TTC549 (cell line): ENCODE measurements around the gene ABHD13.
A peak's percentile ranks its signal among the peaks of the same experiment; 100 is the strongest.
"Not testable (repeated sequence)": the region's sequence is repeated elsewhere in the genome, so short reads cannot be mapped to it uniquely, and the experiment has no call there.

Experiments
- FAIRE-seq: peaks from 2 replicates; lab custom pipeline; 2012; peaks lifted over from hg19 to GRCh38; lab: Jason Lieb, UNC

ABHD13 gene

DNA sequence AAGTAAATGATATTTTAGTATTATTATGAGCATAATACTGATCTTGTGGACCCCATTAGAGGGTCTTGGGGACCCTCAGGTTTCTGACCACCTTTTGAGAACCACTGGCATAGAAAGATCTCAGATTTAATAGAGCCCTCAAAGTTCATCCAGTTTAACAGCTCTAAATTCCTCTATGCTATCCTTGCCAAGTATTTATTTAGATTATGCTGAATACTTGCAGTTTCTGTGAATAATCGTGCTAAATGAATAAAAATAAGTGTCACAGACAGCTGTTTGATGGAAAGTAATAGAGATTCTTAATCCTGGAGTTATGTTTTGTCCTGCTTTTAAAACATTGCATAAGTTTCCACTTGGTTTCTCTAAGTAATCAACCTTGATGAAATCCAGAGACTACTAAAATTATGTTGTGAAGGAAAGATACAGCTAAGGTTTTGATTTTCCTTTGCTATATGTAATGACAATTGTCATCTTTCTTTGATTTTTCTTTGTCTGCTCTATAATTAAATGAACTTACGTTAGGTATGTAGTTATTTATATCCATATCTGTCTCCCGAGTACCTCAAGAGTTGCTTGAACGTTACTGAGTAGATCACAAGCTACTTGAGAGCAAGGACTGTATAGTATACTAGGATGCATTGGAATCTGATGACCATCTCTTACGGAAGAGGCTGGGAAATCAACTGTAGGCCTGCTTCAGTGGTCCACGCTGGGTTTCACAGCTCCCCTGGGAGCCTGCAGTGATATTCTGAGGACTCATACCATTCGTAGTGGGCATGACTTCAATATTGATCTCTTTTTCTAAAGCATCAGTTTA, 5.7 kb downstream of the ABHD13 start:
- FAIRE-seq, result no peak

DNA sequence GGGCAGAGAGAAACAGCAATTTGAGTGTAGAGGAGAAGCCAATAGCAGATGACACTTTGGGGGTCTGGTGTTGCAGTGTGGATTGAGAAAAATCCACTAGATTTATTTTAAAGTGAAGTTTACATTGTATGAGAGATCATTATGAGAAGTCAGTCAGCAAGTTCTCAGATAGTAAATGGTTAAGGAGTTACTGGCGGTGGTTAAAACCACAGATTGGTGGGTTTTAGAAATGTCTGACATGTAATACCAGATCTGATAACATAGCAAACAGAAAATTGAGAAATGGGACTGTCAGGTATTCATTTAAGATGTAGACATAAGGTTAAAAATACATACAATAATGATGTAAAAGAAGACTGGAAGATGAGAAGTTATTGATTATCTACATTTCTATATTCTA, 7.2 kb downstream of the ABHD13 start:
- no peak for FAIRE-seq

DNA sequence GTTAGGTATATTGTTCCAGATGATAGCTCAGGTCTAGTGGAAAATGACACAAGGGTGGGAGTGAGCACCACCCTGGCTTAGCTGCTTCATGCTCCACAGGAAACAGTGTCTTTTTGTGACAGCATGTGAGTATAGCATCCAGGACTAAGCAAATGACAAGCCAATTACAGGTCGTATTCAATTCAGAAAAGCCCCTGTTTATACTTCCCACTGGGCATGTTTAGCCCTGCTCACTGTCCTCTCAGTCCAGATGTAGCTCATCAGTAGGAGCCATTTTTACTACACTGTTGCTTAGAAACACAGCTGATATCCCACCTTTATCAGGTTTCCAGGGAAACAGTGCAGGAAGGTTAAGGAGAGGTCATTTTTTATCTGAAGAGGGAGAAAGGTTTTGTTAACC, 8.0 kb downstream of the ABHD13 start:
- no peak for FAIRE-seq

DNA sequence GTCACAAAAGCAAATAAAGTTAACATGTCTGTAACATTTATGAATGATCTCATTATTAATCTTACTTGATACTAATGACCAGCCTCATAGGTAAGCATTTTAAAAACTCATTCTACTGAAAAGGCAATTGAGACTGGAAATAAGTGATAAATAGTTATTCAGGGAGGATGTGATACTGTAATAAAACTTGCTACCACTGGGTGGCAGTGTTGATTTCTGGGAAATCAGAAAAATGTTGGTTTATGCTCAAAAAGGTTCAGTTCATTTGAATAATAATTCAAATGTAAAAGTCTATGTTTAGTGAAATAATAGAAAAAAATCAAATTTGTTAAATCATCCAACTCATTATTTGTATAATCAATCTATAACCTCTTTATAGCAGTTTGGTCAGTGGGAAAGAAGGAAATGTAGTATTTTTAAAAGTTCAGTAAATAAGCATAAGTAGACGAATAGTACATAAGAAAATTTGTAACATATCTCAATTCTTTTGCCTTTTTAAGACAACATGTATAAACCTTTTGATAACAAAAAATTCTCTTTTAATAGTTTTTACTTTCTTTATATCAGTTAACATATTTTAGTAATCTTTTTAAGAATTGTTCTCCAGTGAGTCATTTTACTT, 9.6 kb downstream of the ABHD13 start:
- peak; percentile 80 for FAIRE-seq

DNA sequence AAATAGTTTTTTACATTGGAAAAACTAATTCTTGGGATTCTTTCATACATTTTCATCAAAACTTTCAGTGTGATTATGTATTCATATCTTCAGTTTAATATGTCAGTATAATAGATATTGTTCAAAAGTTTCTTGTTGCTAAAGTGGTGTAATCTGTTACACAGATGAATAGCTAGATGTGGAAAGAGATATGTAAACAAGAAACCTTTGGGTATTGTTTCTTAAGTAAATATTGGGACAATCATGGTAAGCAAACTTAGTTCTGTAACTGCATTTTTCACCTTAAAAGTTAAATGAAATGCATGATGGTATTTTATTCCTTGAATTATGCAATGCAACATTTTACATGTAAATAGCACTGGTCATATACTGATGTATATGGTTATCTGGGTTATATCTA, 12.2 kb downstream of the ABHD13 start:
- no peak for FAIRE-seq

DNA sequence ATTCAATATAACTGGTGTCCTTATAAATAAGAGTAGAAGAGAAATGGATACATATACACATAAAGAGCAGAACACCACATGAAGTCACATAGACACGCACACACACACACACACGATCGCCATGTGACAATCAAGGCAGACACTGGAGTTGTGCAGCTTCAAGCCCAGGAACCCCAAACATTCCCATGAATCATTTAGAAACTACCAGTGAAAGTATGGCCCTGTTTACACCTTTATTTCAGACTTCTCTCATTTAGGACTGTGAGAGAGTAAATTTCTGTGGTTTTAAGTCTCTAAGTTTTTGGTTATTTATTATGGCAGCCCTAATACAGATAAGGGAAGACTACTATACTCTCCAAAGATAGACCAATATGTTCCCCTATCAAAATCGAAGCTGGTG, 31.0 kb downstream of the ABHD13 start:
- FAIRE-seq, result no peak

DNA sequence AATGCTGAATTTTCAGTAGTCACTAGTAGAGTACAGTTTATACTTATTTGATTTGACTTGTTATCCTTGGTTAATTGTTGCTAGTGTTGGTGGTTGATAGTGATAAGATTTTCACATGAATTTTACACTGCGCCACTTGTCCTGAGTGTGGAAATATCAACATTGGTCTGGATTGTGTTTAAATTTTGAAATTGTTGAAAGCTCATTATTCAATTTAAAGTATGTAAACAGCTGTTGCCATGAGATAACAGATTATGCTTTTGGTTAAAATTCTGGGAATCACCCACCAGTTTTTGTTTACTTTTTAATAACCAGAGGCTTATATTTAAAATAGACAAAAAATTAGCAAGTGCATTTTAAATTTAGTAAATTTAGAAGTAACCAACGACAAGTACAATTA, 39.1 kb downstream of the ABHD13 start:
- no peak for FAIRE-seq

DNA sequence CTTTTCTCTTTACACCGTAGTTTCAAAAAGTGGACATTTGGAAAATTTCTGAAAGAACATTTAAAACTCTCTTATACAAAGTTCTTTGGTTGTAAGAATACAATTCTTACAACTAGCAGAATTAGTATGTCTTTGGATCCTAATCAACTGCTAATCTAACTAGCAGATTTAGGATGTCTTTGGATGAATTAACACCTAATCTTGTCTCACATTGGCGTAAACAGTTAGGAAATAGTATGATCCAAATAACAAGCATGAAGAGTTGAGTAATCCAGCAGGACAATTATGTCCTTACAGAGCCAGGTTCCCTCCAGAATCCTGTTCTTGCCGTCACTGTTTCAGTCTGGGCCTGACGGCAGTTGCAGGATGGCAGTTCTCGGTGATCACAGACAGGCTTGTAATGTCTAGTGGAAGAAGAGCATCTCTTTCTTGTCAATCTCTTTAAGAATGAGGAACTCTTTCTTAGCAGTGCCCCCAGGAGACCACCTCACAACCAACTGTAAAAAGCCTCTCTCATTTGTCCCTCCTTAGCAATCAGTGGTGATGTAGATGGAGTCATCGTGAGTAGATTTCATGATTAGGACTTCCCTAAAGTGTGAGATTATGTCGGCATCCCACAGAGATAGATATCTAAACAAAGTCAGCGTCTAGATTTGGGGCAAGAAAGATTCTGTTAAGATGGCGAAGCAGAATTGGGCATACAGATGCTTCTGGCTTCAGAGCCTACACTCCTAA, 45.6 kb downstream of the ABHD13 start:
- FAIRE-seq, result no peak

DNA sequence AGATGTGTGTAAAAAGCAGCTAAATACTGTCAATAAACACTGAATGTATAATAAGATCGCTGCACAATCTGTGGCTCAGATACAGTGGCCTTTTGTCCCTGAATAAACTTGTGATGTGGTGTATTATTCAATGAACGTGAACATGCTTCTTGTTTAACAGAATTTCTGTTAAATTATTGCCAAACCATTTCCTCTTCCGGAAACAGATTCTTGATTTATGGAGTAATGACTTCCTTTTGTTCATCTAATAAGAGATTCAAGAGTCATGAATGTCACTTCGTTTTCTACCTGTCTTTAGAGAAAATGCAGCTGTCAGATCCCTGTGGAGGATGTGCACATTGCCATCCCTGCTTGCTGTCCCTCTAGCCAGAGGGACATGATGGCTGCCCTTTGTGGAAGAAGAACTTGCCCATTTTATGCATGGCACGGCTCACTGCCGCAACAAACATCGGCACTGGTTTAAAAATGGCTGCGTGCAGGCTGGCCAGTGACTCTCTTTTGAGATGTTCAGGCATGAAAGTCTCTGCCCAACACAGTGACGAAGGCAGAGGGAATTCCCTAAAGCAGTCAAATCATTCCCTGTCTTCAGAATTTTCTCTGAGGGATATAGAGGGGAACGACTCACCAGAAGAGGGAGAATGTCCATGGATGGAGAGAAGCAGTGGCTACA, 48.3 kb downstream of the ABHD13 start:
- FAIRE-seq, result no peak

DNA sequence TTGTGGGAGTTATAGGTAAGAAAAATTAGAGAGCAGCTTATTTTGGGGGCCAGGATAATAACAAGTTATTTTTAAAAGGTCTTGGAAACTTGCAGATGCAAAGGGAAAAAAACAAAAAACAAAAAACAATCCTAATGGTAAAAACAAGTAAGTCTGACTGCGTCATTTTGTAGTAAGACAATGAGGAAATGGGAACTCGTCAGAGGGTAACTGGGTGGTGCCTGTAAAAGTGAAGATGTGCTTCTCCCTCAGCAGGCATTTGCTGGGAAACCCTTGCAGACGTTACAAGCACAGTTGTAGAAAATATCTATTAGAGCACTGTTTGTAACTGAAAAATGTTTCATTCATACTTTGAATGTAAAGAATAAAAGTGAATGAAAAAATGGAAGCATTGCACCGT, 49.2 kb downstream of the ABHD13 start:
- no peak for FAIRE-seq

DNA sequence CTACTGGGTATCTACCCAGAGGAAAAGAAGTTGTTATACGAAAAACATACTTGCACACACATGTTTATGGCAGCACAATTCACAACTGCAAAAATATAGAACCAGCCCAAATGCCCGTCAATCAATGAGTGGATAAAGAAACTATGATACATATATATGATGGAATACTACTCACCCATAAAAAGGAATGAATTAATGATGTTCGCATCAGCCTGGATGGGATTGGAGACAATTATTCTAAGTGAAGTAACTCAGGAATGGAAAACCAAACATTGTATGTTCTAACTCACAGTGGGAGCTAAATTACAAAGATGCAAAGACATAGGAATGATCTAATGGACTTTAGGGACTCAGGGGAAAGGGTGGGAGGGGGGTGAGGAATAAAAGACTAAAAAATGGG, 49.7 kb downstream of the ABHD13 start:
- FAIRE-seq, result not testable (repeated sequence)

DNA sequence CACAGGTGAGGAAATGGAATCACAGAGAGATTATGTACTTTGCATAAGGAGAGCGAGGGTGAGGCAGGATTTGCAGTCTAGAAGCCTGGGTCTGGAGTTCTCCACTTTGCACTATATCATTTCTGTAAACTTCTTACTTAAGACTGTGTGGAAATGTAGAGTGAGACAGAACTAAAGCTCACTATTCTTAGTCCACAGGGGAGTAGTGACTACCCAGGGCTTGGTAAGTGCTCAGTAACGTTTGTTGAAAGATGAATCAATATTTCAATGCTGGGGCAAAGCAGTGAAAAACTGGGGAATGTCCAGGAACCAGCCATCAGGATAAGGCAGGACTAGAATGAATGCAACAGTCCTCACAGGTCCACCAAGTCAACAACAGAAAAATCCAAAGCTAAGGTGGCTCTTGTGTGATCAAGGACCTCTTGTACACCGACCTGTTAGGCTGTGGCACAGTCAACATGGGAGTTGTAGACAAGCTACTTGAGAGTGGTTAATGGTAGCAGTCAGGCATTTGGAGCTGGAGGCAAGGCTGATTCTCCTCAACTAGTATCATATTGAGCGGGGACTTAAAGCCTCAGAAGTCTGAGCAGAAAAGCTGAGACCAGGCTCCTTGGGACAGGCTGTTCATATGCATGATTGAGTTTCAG, 50.4 kb downstream of the ABHD13 start:
- FAIRE-seq, result no peak

DNA sequence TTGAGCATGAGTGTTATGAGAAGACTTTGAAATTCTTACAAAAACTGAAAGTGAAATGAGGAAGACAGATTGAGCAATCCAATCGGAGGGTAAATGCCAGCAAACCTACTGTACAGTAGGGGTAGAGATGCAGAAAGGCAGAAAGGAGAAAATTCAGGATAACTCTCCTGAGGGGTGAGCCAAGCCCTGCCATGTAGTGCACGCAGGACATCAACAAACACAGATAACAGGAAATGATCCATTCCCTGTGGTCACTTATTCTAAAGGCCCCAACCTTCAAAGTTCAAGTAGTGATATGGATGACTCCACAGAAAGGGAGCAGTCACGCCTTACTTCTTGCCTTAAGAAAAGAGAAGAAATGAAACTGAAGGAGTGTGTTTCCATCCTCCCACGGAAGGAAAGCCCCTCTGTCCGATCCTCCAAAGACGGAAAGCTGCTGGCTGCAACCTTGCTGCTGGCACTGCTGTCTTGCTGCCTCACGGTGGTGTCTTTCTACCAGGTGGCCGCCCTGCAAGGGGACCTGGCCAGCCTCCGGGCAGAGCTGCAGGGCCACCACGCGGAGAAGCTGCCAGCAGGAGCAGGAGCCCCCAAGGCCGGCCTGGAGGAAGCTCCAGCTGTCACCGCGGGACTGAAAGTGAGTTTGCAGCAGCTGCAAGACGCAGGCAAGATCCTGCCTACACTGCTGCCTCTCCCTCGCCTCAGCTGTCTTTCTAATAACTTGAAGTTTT, 51.6 kb downstream of the ABHD13 start, which contains the start of gene TNFSF13B:
Gene TNFSF13B, plus strand, starts transcription at position 118 of the 728 bp plus-strand sequence. Its CDS starts 178 bp downstream, at position 296.
- FAIRE-seq, result no peak

DNA sequence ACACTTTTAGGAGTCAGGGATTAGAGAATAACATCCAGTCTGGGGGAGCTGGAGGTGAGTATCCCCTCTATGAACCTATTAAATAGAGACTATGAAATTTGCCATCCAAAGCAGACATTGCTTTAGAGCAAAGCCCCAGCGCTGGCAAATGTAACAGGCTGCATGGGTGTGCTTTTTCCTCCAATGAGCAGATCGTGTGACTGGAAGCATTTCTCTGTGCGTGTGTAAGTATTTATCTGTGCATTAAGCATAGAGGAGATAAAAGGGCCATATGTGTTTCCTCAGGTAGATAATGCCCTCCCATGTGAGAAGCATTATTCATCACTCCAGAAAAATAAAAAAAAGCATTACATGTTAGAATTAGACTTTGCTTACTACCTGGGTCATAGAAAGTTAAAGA, 52.2 kb downstream of the ABHD13 start:
- no peak for FAIRE-seq

DNA sequence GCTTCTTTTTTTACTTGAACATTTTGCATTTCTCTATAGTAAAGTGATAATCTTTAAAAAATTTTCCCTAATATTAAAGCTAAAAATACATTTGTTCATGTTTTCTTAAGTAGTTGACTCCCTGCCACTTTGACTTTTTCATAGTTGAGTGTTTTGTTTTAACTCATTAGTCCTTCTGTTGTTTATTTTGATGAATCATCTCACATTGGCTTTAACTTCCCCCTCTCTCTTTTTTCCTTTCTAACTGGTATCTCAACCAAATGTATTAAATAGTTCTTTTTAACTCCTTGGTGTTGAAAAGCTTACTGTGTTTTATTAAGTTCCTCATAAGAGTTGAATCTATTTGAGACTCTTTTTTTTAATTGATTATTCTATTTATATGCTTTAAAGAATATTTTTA, 54.1 kb downstream of the ABHD13 start:
- no peak for FAIRE-seq

DNA sequence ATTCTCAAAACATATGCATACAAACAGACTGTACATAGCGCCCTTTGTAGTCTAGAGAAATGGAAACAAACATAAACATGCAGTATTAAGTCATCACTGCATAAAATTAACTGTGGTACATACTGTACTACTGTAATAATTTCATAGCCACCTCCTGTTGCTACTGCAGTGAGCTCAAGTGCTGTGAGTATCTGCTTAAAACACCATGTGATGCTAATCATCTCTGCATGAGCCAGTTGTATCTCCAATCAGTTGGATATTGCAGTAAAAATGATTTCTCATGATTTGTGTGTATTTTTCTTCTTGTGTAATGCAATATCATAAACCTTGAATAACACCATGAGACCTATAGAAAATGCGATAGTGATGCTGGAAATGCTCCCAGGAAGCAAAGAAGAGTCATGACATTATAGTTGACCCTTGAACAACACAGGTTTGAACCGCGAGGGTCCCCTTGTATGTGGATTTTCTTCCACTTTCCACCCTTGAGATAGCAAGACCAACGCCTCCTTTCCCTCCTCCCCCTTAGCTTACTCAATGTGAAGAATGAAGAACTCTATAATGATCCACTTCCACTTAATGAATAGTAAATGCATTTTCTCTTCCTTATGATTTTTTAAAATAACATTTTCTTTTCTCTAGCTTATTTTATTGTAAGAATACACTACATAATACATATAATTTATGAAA, 55.4 kb downstream of the ABHD13 start:
- FAIRE-seq, result no peak

DNA sequence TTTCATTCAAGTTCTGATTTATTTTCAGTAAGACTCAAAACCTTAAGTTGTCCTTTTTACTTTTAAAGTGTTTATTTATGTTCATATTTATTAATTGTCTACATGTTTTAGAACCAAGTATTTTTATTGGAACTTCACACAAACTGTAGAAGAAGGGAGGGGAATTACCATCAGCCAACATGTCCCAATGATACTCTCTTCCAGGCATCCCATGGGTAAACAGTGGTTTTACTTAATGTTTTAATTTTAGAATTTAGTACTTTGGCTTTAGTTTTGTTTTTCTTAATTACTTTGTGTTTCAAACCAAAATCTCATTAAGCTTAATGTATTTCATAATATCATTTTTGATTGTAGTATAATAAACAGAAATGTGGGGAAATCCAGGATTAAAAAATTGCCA, 56.5 kb downstream of the ABHD13 start:
- no peak for FAIRE-seq

DNA sequence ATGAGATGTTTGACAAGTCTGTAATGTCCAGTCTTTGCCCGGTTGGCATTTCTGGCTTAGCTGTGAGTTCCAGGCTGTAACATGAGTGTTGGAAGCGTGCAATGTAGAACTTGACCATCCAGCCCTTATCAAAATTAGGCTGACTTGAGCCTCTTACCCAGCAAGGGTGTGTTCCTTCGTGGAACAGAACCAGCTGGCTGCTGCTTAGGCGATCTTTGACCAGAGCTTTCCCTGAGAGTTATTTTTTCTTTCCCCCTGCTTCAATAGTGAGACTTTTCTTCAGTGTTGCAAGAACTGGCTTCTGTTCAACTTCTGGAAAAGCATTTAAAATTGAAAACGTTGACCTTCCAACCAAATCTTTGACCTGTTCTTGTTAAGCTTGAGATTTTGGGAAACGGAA, 57.9 kb downstream of the ABHD13 start:
- no peak for FAIRE-seq

DNA sequence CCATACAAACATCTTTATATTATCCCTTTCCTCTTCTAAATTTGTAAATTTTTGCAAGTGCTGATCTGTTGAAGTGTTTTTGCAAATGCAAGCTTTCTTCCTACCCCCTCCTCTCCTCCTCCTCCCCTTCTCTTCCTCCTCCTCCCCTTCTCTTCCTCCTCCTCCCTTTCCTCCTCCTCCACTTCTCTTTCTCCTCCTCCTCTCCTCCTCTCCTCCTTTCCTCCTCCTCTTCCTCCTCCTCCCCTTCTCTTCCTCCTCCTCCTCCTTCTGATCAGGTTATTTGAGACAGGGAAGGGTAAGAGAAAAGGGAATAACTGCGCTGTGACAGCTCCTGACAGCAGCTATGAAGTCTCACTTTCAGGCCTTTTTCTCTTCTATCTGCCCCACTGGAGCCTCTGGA, 60.3 kb downstream of the ABHD13 start:
- no peak for FAIRE-seq

DNA sequence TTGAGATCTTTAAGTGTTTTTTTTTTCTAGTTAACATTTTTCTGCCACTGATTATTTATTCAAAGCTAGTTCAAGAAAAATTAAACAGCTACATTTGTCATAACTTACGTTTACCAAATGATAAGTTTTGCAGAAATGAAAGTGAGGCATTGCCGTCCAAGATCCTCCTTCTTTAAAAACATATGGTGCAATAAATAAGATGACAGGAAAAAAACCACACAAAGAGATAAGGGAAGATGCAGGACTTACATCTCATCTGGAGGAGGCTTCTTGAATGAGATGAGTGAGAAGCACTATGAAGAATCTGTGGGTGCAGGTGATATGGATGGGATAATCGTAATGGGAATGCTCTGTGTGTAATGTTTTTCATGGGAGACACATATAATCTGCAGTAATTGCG, 63.7 kb downstream of the ABHD13 start:
- FAIRE-seq, result no peak

DNA sequence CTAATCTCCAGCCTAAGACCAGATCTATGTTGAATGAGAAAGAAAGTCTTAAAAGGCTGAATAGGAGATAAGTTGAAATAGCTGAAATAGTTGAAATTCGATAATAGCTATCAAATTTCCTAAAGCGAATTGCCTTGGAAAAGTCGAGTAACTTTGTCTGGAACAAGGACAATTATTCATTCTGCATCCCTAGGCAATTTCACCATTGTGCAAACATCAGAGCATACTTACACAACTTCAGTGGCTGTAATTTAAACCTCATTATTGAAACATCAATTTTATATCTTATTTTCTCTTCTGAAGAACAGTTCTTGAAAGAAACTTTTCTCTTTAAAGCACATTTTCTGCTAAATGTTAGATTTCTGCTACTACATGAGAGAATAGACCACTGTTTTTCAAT, 64.9 kb downstream of the ABHD13 start:
- FAIRE-seq, result no peak
